Measurements from ENCODE around the gene RGS3.

Gene RGS3

DNA sequence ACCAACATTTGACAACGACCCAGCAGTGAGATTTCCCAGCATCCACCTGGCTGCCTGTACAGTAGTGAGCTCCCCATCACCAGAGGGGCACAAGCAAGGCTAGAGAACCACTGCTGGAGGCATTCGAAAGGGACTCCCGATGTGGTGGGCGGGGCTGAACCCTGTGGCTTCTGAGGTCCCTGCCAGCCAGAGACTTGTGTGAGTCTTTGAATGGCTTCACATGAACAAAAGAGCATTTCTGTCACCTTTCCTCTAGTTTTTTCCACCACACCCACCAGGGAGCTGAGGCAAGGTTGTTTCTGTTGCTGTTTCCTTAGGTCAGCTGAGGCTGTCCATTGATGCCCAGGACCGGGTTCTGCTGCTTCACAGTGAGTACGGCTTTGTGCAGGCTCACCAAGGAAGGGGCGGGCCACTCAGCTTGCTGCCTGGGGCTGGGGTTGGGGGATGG lies 15.7 kb downstream of the RGS3 start:
- Histone ChIP-seq H3K4me1 (ENCODE audit: control insufficient read depth, low read depth, low read length) (no peaks in the 10 kb centered on the region), H2BK15ac (replicated peaks; ENCODE audit: low read depth) (no peak overlapping the region), H3K4me2 (ENCODE audit: low read length) (no peak overlapping the region), H3K23ac (ENCODE audit: low read length) (no peak overlapping the region), H3K27ac (ENCODE audit: low read depth, low read length) (no peak overlapping the region), H3K9ac (ENCODE audit: low read length) (no peak overlapping the region), H3K56ac (ENCODE audit: low read length) (no peak overlapping the region), H3K79me2 (ENCODE audit: control insufficient read depth, insufficient read depth, low read length) (no peaks in the 10 kb centered on the region), H3K79me1 (ENCODE audit: low read length) (no peaks in the 10 kb centered on the region), H3K36me3 (ENCODE audit: control insufficient read depth, insufficient read depth, low read length) (no peaks in the 10 kb centered on the region), H3K27me3 (ENCODE audit: insufficient read depth, low read length, poor library complexity) (no peaks in the 10 kb centered on the region), H3K4me3 (ENCODE audit: low read length) (no peak overlapping the region), H2BK120ac (ENCODE audit: low read depth, low read length) (no peak overlapping the region), H2BK5ac (ENCODE audit: low read length) (no peak overlapping the region), H4K8ac (ENCODE audit: low read depth, low read length) (no peak overlapping the region), H3K4ac (ENCODE audit: low read depth, low read length) (no peak overlapping the region), H3K18ac (ENCODE audit: low read length) (no peak overlapping the region), H2AK5ac (ENCODE audit: low read length) (no peak overlapping the region), H4K5ac (ENCODE audit: low read length) (no peak overlapping the region)
- WGBS (ENCODE audit: extremely low coverage, insufficient coverage, low lambda C conversion rate), result no CpG with 5 or more reads among the region's 7 CpGs
- no peak for DNase-seq

DNA sequence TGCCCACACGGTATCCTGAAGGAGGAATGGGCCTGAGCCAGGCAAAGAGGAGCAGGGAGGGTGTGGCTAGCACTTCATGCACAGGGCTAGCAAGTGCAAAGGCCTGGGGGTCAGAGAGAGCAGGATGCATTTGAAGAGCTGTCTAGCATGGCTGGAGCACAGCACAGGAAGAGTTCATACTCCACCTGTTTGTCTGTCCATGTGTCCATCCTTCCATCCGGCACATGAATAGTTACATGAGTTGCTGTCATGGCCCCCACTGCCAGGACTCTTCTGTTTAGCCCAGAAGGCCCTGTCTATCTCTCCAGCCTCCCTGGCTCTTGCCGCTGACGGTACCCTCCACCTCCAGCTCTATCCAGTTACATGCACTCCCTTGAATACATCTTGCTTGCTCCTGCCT lies 17.1 kb downstream of the RGS3 start:
- Histone ChIP-seq H2BK5ac (ENCODE audit: low read length) (no peak overlapping the region), H2BK15ac (replicated peaks; ENCODE audit: low read depth) (no peak overlapping the region), H3K4ac (ENCODE audit: low read depth, low read length) (no peak overlapping the region), H2BK120ac (ENCODE audit: low read depth, low read length) (no peak overlapping the region), H3K79me2 (ENCODE audit: control insufficient read depth, insufficient read depth, low read length) (no peaks in the 10 kb centered on the region), H3K36me3 (ENCODE audit: control insufficient read depth, insufficient read depth, low read length) (no peaks in the 10 kb centered on the region), H3K4me1 (ENCODE audit: control insufficient read depth, low read depth, low read length) (no peaks in the 10 kb centered on the region), H3K23ac (ENCODE audit: low read length) (no peak overlapping the region), H4K8ac (ENCODE audit: low read depth, low read length) (no peak overlapping the region), H3K27me3 (ENCODE audit: insufficient read depth, low read length, poor library complexity) (no peaks in the 10 kb centered on the region), H3K56ac (ENCODE audit: low read length) (no peak overlapping the region), H3K4me3 (ENCODE audit: low read length) (no peak overlapping the region), H3K4me2 (ENCODE audit: low read length) (no peak overlapping the region), H3K79me1 (ENCODE audit: low read length) (no peaks in the 10 kb centered on the region), H3K9ac (ENCODE audit: low read length) (no peak overlapping the region), H3K18ac (ENCODE audit: low read length) (no peak overlapping the region), H4K5ac (ENCODE audit: low read length) (no peak overlapping the region), H2AK5ac (ENCODE audit: low read length) (no peak overlapping the region), H3K27ac (ENCODE audit: low read depth, low read length) (no peak overlapping the region)
- no peak for DNase-seq
- no CpG with 5 or more reads among the region's 4 CpGs for WGBS (ENCODE audit: extremely low coverage, insufficient coverage, low lambda C conversion rate)

DNA sequence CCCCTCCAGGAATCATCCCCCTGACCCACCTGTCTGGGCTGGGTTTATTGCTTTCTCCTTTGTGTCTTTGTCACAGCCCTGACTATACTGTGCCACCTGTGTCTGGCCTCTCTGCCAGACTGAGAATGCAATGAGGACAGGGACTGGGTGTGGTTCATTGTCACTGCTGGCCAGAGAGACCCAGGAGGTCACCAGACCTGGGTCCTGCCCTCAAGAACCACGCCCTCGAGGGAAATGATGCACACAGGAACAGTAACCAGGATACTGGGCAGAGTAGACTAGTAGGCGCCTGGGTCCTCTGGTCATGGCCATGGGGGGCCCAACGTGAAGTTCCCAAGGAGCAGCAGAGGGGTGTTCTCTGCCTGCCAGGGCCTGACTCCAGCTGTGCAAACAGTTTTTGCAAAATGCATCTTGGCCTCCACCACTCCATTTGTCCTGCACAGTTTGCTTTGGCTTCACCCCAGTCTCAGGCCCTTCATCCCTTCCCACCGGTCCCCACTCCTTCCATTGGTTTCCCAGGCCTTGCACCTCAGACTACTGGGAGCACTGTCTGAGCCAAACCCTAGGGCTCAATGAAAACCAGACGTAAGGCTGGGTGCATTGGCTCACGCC lies 17.8 kb downstream of the RGS3 start:
- Histone ChIP-seq H3K4me1 (ENCODE audit: control insufficient read depth, low read depth, low read length) (no peaks in the 10 kb centered on the region), H2BK15ac (replicated peaks; ENCODE audit: low read depth) (no peak overlapping the region), H2BK5ac (ENCODE audit: low read length) (no peak overlapping the region), H3K23ac (ENCODE audit: low read length) (no peak overlapping the region), H3K18ac (ENCODE audit: low read length) (no peak overlapping the region), H3K9ac (ENCODE audit: low read length) (no peak overlapping the region), H3K79me1 (ENCODE audit: low read length) (no peaks in the 10 kb centered on the region), H3K4ac (ENCODE audit: low read depth, low read length) (no peak overlapping the region), H4K5ac (ENCODE audit: low read length) (no peak overlapping the region), H3K79me2 (ENCODE audit: control insufficient read depth, insufficient read depth, low read length) (no peaks in the 10 kb centered on the region), H3K27ac (ENCODE audit: low read depth, low read length) (no peak overlapping the region), H3K36me3 (ENCODE audit: control insufficient read depth, insufficient read depth, low read length) (no peaks in the 10 kb centered on the region), H3K56ac (ENCODE audit: low read length) (no peak overlapping the region), H3K4me2 (ENCODE audit: low read length) (no peak overlapping the region), H2AK5ac (ENCODE audit: low read length) (no peak overlapping the region), H3K4me3 (ENCODE audit: low read length) (no peak overlapping the region), H2BK120ac (ENCODE audit: low read depth, low read length) (no peak overlapping the region), H3K27me3 (ENCODE audit: insufficient read depth, low read length, poor library complexity) (no peaks in the 10 kb centered on the region), H4K8ac (ENCODE audit: low read depth, low read length) (no peak overlapping the region)
- no peak for DNase-seq
- no CpG with 5 or more reads among the region's 7 CpGs for WGBS (ENCODE audit: extremely low coverage, insufficient coverage, low lambda C conversion rate)

DNA sequence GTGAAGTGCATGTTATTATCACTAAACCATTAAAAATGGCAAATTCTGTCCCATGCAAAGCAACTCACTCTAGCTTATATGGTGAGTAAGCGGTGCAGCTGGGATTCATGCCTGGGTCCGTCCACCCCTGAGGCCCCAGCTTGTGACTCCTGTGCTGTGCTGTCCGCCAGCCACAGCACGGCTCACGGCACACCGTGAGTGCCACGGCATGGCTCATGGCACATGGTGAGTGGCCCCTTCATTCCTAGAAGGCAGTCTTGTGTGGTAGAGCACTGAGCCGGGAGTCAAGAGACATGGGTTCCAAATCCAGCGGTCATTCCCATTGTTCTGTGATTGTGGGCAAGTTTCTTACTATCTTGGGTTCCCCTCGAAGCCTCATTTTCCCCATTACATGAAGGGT lies 18.8 kb downstream of the RGS3 start:
- H3K27ac ChIP-seq (ENCODE audit: low read depth, low read length), result no peak overlapping the region
- no peak overlapping the region for H4K8ac ChIP-seq (ENCODE audit: low read depth, low read length)
- no CpG with 5 or more reads among the region's 10 CpGs for WGBS (ENCODE audit: extremely low coverage, insufficient coverage, low lambda C conversion rate)
- no peak overlapping the region for H3K4me2 ChIP-seq (ENCODE audit: low read length)
- no peak overlapping the region for H2BK5ac ChIP-seq (ENCODE audit: low read length)
- H2AK5ac ChIP-seq (ENCODE audit: low read length), result no peak overlapping the region
- DNase-seq, result no peak
- no peak overlapping the region for H3K9ac ChIP-seq (ENCODE audit: low read length)
- H3K23ac ChIP-seq (ENCODE audit: low read length), result no peak overlapping the region
- H4K5ac ChIP-seq (ENCODE audit: low read length), result no peak overlapping the region
- H3K4me3 ChIP-seq (ENCODE audit: low read length), result no peak overlapping the region
- H3K56ac ChIP-seq (ENCODE audit: low read length), result no peak overlapping the region
- H2BK120ac ChIP-seq (ENCODE audit: low read depth, low read length), result no peak overlapping the region
- H3K4ac ChIP-seq (ENCODE audit: low read depth, low read length), result no peak overlapping the region
- no peak overlapping the region for H3K18ac ChIP-seq (ENCODE audit: low read length)
- H2BK15ac ChIP-seq (replicated peaks; ENCODE audit: low read depth), result no peak overlapping the region
- no peaks in the 10 kb centered on the region for H3K27me3 ChIP-seq (ENCODE audit: insufficient read depth, low read length, poor library complexity)
- H3K79me2 ChIP-seq (ENCODE audit: control insufficient read depth, insufficient read depth, low read length), result no peaks in the 10 kb centered on the region
- H3K79me1 ChIP-seq (ENCODE audit: low read length), result no peaks in the 10 kb centered on the region
- no peaks in the 10 kb centered on the region for H3K4me1 ChIP-seq (ENCODE audit: control insufficient read depth, low read depth, low read length)
- no peaks in the 10 kb centered on the region for H3K36me3 ChIP-seq (ENCODE audit: control insufficient read depth, insufficient read depth, low read length)

DNA sequence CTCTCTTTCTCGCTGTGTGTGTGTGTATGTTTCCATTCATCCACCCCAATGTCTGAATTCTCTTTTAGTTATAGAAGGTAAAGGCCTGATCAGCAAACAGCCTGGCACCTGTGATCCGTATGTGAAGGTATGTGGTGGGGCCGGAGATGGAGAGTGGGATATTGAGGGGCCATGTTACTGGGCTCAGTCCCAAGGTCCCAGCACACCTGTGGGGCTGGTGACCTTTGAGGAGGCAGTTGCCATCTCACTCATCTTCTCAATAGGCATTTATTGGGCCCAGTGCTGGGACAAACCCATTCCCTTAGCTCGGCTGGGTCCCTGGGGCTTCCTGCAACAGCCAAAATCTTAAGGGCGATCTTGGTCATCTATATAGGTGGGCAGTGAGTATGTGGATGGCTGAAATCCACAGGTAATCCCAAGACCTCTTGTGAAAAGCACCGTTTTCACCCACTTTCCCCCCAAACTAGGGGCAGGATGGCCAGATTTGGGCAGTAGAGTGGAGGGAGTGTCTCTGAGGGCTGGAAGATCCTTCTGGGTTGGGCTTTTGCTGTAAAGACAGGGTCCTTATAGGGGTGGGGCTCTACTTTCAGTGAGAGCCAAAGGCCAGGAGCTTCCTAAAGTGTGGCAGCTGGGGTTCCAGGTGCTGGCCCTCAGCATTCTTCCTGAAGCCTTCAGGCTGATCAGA lies 19.6 kb downstream of the RGS3 start:
- H2AK5ac ChIP-seq (ENCODE audit: low read length), result no peak overlapping the region
- H3K27me3 ChIP-seq (ENCODE audit: insufficient read depth, low read length, poor library complexity), result no peaks in the 10 kb centered on the region
- no peak overlapping the region for H2BK5ac ChIP-seq (ENCODE audit: low read length)
- H3K9ac ChIP-seq (ENCODE audit: low read length), result no peak overlapping the region
- H3K36me3 ChIP-seq (ENCODE audit: control insufficient read depth, insufficient read depth, low read length), result no peaks in the 10 kb centered on the region
- no peak overlapping the region for H3K27ac ChIP-seq (ENCODE audit: low read depth, low read length)
- no peaks in the 10 kb centered on the region for H3K4me1 ChIP-seq (ENCODE audit: control insufficient read depth, low read depth, low read length)
- H3K79me2 ChIP-seq (ENCODE audit: control insufficient read depth, insufficient read depth, low read length), result no peaks in the 10 kb centered on the region
- no peak overlapping the region for H2BK120ac ChIP-seq (ENCODE audit: low read depth, low read length)
- H3K23ac ChIP-seq (ENCODE audit: low read length), result no peak overlapping the region
- no peak overlapping the region for H3K56ac ChIP-seq (ENCODE audit: low read length)
- no peak overlapping the region for H3K4me3 ChIP-seq (ENCODE audit: low read length)
- H3K4ac ChIP-seq (ENCODE audit: low read depth, low read length), result no peak overlapping the region
- H4K8ac ChIP-seq (ENCODE audit: low read depth, low read length), result no peak overlapping the region
- WGBS (ENCODE audit: extremely low coverage, insufficient coverage, low lambda C conversion rate), result no CpG with 5 or more reads among the region's 6 CpGs
- H3K18ac ChIP-seq (ENCODE audit: low read length), result no peak overlapping the region
- H3K79me1 ChIP-seq (ENCODE audit: low read length), result no peaks in the 10 kb centered on the region
- no peak overlapping the region for H4K5ac ChIP-seq (ENCODE audit: low read length)
- H3K4me2 ChIP-seq (ENCODE audit: low read length), result no peak overlapping the region
- DNase-seq, result no peak
- H2BK15ac ChIP-seq (replicated peaks; ENCODE audit: low read depth), result no peak overlapping the region
